ENCODE measurements around the gene CMSS1.

CMSS1 gene

DNA sequence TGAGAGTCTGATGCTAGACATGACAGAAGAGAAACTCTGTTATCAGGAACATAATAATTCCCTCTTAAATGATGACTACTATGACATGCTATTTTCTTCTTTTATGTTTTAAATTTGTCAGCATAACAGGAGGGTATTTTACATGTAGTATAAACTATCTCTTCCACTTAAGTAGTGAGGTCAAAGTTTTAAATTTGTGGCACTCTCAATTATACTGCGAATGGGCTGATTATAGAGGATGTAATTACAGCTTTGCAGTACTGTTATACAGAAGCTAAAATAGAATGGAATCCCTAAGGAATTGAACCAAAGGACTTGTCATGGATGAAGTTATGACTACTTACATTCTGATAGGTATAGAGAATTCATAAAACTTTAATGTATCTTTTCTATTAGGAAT, 34.3 kb downstream of the CMSS1 start:
- Histone ChIP-seq H3F3A (ENCODE audit: low read depth) (no peaks in the 10 kb centered on the region), H3K4me3 (ENCODE audit: low read length, poor library complexity, severe bottlenecking) (no peak overlapping the region), H3K4me2 (ENCODE audit: low read depth, low read length, poor library complexity, severe bottlenecking) (no peak overlapping the region), H4K20me1 (ENCODE audit: insufficient read depth, low read length, poor library complexity, severe bottlenecking) (no peaks in the 10 kb centered on the region), H3K36me3 (ENCODE audit: insufficient read depth, low read length) (no peaks in the 10 kb centered on the region), H3K9me2 (replicated peaks; ENCODE audit: low read depth, low read length) (no peaks in the 10 kb centered on the region), H3K9me3 (ENCODE audit: insufficient read depth, low read depth, low read length) (no peaks in the 10 kb centered on the region), H3K9ac (ENCODE audit: low read depth, low read length, poor library complexity, severe bottlenecking) (no peak overlapping the region), H3K4me1 (ENCODE audit: insufficient read depth, low read length, poor library complexity, severe bottlenecking) (peaks cover 11% of the 10 kb centered on the region), H3K27me3 (ENCODE audit: insufficient read depth, low read length, poor library complexity, severe bottlenecking) (no peaks in the 10 kb centered on the region), H3K79me2 (ENCODE audit: insufficient read depth, low read length) (no peaks in the 10 kb centered on the region), H2AFZ (ENCODE audit: low read length) (no peak overlapping the region)
- TF ChIP-seq, protein P1, sequence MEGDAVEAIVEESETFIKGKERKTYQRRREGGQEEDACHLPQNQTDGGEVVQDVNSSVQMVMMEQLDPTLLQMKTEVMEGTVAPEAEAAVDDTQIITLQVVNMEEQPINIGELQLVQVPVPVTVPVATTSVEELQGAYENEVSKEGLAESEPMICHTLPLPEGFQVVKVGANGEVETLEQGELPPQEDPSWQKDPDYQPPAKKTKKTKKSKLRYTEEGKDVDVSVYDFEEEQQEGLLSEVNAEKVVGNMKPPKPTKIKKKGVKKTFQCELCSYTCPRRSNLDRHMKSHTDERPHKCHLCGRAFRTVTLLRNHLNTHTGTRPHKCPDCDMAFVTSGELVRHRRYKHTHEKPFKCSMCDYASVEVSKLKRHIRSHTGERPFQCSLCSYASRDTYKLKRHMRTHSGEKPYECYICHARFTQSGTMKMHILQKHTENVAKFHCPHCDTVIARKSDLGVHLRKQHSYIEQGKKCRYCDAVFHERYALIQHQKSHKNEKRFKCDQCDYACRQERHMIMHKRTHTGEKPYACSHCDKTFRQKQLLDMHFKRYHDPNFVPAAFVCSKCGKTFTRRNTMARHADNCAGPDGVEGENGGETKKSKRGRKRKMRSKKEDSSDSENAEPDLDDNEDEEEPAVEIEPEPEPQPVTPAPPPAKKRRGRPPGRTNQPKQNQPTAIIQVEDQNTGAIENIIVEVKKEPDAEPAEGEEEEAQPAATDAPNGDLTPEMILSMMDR (conservative IDR thresholded peaks at IDR 0.05; ENCODE audit: low read length), result no peak
- no peak for TF ChIP-seq EZH2phosphoT487 (IDR thresholded peaks at IDR 0.05; ENCODE audit: borderline replicate concordance)

DNA sequence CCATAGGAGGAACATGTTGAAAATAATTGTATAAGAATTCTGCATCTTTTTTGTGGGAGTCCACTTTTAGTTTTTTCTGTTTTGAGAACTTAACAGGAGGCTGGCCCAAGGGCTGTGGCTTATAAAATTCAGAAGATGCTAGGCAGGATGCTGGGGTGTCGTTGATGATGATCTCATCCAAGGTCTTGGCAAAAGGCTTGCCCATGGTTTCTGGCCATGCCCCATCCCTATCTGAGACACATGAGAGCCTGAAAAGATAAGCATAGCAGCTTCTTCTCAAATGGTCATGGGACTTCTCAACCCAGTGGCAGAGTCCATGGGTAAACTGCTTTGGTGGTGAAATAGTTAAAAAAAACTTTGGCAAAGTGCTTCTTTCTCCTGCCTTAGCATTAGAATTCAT, 35.2 kb downstream of the CMSS1 start:
- no peaks in the 10 kb centered on the region for H3K9me2 ChIP-seq (replicated peaks; ENCODE audit: low read depth, low read length)
- TF ChIP-seq EZH2phosphoT487 (IDR thresholded peaks at IDR 0.05; ENCODE audit: borderline replicate concordance), result no peak
- TF ChIP-seq, protein P1 (conservative IDR thresholded peaks at IDR 0.05; ENCODE audit: low read length), result no peak
- no peak overlapping the region for H3K4me3 ChIP-seq (ENCODE audit: low read length, poor library complexity, severe bottlenecking)
- no peaks in the 10 kb centered on the region for H4K20me1 ChIP-seq (ENCODE audit: insufficient read depth, low read length, poor library complexity, severe bottlenecking)
- H3F3A ChIP-seq (ENCODE audit: low read depth), result no peaks in the 10 kb centered on the region
- no peaks in the 10 kb centered on the region for H3K79me2 ChIP-seq (ENCODE audit: insufficient read depth, low read length)
- H3K9me3 ChIP-seq (ENCODE audit: insufficient read depth, low read depth, low read length), result no peaks in the 10 kb centered on the region
- H3K9ac ChIP-seq (ENCODE audit: low read depth, low read length, poor library complexity, severe bottlenecking), result no peak overlapping the region
- H2AFZ ChIP-seq (ENCODE audit: low read length), result no peak overlapping the region
- no peak overlapping the region for H3K4me2 ChIP-seq (ENCODE audit: low read depth, low read length, poor library complexity, severe bottlenecking)
- no peaks in the 10 kb centered on the region for H3K36me3 ChIP-seq (ENCODE audit: insufficient read depth, low read length)
- H3K4me1 ChIP-seq (ENCODE audit: insufficient read depth, low read length, poor library complexity, severe bottlenecking), result peaks cover 11% of the 10 kb centered on the region
- H3K27me3 ChIP-seq (ENCODE audit: insufficient read depth, low read length, poor library complexity, severe bottlenecking), result no peaks in the 10 kb centered on the region

DNA sequence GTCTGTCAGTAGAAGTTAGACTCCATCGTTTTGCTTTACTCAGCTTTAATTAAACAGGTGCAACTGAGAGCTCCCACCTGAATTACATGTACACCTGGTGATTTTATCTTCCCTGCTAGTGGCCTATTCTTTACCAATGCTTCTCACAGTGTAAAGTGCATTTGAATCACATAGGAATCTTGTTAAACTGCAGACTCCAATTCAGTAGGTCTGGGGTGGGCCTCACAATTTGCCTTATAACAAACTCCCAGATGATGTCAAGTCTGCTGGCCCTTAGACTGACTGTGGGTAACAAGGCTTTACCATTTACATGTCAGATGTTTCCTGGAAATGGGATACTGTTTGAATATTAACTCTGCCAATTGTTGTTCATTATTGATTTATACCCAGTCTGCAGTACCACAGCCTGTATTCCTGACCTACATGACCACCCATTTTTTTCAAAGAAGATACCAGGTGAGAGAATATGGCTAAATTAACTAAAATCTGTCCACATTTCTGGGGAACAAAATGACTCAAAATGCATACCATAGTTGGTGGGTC, 37.2 kb downstream of the CMSS1 start:
- Histone ChIP-seq H3K27me3 (ENCODE audit: insufficient read depth, low read length, poor library complexity, severe bottlenecking) (no peaks in the 10 kb centered on the region), H3F3A (ENCODE audit: low read depth) (no peaks in the 10 kb centered on the region), H3K9me2 (replicated peaks; ENCODE audit: low read depth, low read length) (no peaks in the 10 kb centered on the region), H3K9ac (ENCODE audit: low read depth, low read length, poor library complexity, severe bottlenecking) (no peak overlapping the region), H3K79me2 (ENCODE audit: insufficient read depth, low read length) (no peaks in the 10 kb centered on the region), H3K36me3 (ENCODE audit: insufficient read depth, low read length) (no peaks in the 10 kb centered on the region), H4K20me1 (ENCODE audit: insufficient read depth, low read length, poor library complexity, severe bottlenecking) (no peaks in the 10 kb centered on the region), H2AFZ (ENCODE audit: low read length) (no peak overlapping the region), H3K9me3 (ENCODE audit: insufficient read depth, low read depth, low read length) (no peaks in the 10 kb centered on the region), H3K4me1 (ENCODE audit: insufficient read depth, low read length, poor library complexity, severe bottlenecking) (peaks cover 11% of the 10 kb centered on the region), H3K4me3 (ENCODE audit: low read length, poor library complexity, severe bottlenecking) (no peak overlapping the region), H3K4me2 (ENCODE audit: low read depth, low read length, poor library complexity, severe bottlenecking) (no peak overlapping the region)
- TF ChIP-seq, protein P1 (conservative IDR thresholded peaks at IDR 0.05; ENCODE audit: low read length), result no peak
- no peak for TF ChIP-seq EZH2phosphoT487 (IDR thresholded peaks at IDR 0.05; ENCODE audit: borderline replicate concordance)

Measured in Loucy (cell line).